A549 (cell line): Measurements from ENCODE around the gene MCIDAS. TPM values are rescaled to one million over a fixed set of nuclear protein-coding genes. Genes with fewer than 3 reads are reported as not detected.

Experiments
- ATAC-seq, 2 experiments: fragments of 200-7000 bp in 1 of 2; fragments of >200 bp in 1 of 2; cut with Nextera tagmentation in 1 of 2; cut with Tn5 transposase in 1 of 2; 3 replicates each; pipeline versions ENCODE4 v1.8.0 to v1.9.1; 2018 to 2020; ENCODE audit warnings: mild to moderate bottlenecking in 1 of 2, moderate library complexity in 1 of 2
- CTCF ChIA-PET: fragments of 300-600 bp; sonication (Branson Sonifier 250); formaldehyde crosslinking; extraction: SDS; loops from one replicate; lab custom pipeline; 2021; ENCODE audit warnings: antibody characterized with exemption, inconsistent platforms; lab: Yijun Ruan, JAX
- POLR2A ChIA-PET: fragments of 350-600 bp; formaldehyde crosslinking; extraction: SDS; loops from one replicate; lab custom pipeline; 2021; ENCODE audit warnings: antibody characterized with exemption, inconsistent platforms; lab: Yijun Ruan, JAX
- DNase-seq, 2 experiments: peaks; one replicate each; pipeline versions ENCODE4 v3.0.0 to v3.0.0-alpha.2; 2011 to 2016; ENCODE audit warnings: low read depth in 1 of 2, low spot score in 1 of 2
- FAIRE-seq: peaks from 2 replicates; lab custom pipeline; 2011; peaks lifted over from hg19 to GRCh38; lab: Jason Lieb, UNC
- H3K27ac ChIP-seq, 2 experiments: fragments of >200 bp; sonication (Bioruptor Twin); formaldehyde crosslinking; 3 replicates each; pipeline ENCODE4 v1.5.1; 2016 to 2017
- H3K4me1 ChIP-seq: fragments of >200 bp; sonication (Bioruptor Twin); formaldehyde crosslinking; 3 replicates; pipeline ENCODE4 v1.6.1; 2016
- H3K4me2 ChIP-seq: fragments of >200 bp; sonication (Bioruptor Twin); formaldehyde crosslinking; 3 replicates; pipeline ENCODE4 v1.6.1; 2016
- H3K4me3 ChIP-seq: fragments of >200 bp; sonication (Bioruptor Twin); formaldehyde crosslinking; 3 replicates; pipeline ENCODE4 v1.5.1; 2016
- H3K9me3 ChIP-seq: fragments of >200 bp; sonication (Bioruptor Twin); formaldehyde crosslinking; 3 replicates; pipeline ENCODE4 v1.6.1; 2016
- BCL3 ChIP-seq: fragments of >200 bp; sonication (Bioruptor Twin); formaldehyde crosslinking; IDR thresholded peaks from 3 replicates; pipeline ENCODE4 v1.6.1; 2016
- BHLHE40 ChIP-seq: IDR thresholded peaks from 2 replicates; pipeline ENCODE4 v1.6.1; 2012; ENCODE audit warnings: low read depth, low read length, inconsistent platforms
- CBX2 ChIP-seq: fragments of 200-600 bp; sonication (generic); IDR thresholded peaks from 2 replicates; pipeline ENCODE4 v1.6.1; 2016; ENCODE audit warnings: low read depth, mild to moderate bottlenecking, borderline replicate concordance
- E2F6 ChIP-seq: IDR thresholded peaks from 2 replicates; pipeline ENCODE4 v1.6.1; 2012; ENCODE audit warnings: low read depth, borderline replicate concordance
- EHMT2 ChIP-seq: fragments of 200-600 bp; sonication (generic); IDR thresholded peaks from 2 replicates; pipeline ENCODE4 v1.6.1; 2016; ENCODE audit warnings: antibody characterized with exemption, low read depth, mild to moderate bottlenecking, moderate library complexity
- EP300 ChIP-seq, 2 experiments: fragments of >200 bp; sonication (Bioruptor Twin); formaldehyde crosslinking; IDR thresholded peaks; 2 replicates in 1 of 2; 3 replicates in 1 of 2; pipeline ENCODE4 v1.6.1; 2016 to 2017
- ESRRA ChIP-seq: fragments of 150-350 bp; IDR thresholded peaks from 2 replicates; pipeline ENCODE4 v1.6.1; 2014; ENCODE audit warnings: mild to moderate bottlenecking, low read length, borderline replicate concordance
- FOSB ChIP-seq: fragments of 250-450 bp; sonication (Bioruptor Pico); IDR thresholded peaks from 2 replicates; pipeline ENCODE4 v1.5.0; 2020; ENCODE audit warnings: mild to moderate bottlenecking, moderate library complexity
- FOXS1 ChIP-seq: fragments of 250-450 bp; sonication (Bioruptor Pico); IDR thresholded peaks from 2 replicates; pipeline ENCODE4 v1.5.0; 2020; ENCODE audit warnings: mild to moderate bottlenecking, moderate library complexity
- GATA3 ChIP-seq: IDR thresholded peaks from 2 replicates; pipeline ENCODE4 v1.6.1; 2012; ENCODE audit warnings: borderline replicate concordance
- HDAC2 ChIP-seq: fragments of 200-600 bp; sonication (generic); IDR thresholded peaks from 2 replicates; pipeline ENCODE4 v1.6.1; 2016
- HEYL ChIP-seq: fragments of 250-450 bp; sonication (Bioruptor Pico); IDR thresholded peaks from 2 replicates; pipeline ENCODE4 v1.8.0; 2021; ENCODE audit warnings: mild to moderate bottlenecking, moderate library complexity
- HOXB13 ChIP-seq: fragments of 250-450 bp; sonication (Bioruptor Pico); IDR thresholded peaks from 2 replicates; pipeline ENCODE4 v1.5.0; 2020; ENCODE audit warnings: low read depth, mild to moderate bottlenecking, moderate library complexity
- KDM5A ChIP-seq: fragments of 200-600 bp; sonication (generic); IDR thresholded peaks from 2 replicates; pipeline ENCODE4 v1.6.1; 2016; ENCODE audit warnings: antibody characterized with exemption, mild to moderate bottlenecking
- MYC ChIP-seq: IDR thresholded peaks from 2 replicates; pipeline ENCODE4 v1.6.1; 2012; ENCODE audit warnings: mild to moderate bottlenecking, inconsistent platforms, low read length, improper control_type of control experiment, borderline replicate concordance
- PBX3 ChIP-seq: IDR thresholded peaks from 2 replicates; pipeline ENCODE4 v1.6.1; 2012
- PHF8 ChIP-seq: fragments of 200-600 bp; sonication (generic); IDR thresholded peaks from 2 replicates; pipeline ENCODE4 v1.6.1; 2016; ENCODE audit warnings: low read depth, mild to moderate bottlenecking, antibody characterized with exemption, moderate library complexity, borderline replicate concordance
- POLR2A ChIP-seq: IDR thresholded peaks from 2 replicates; pipeline ENCODE4 v1.6.1; 2012; ENCODE audit warnings: mild to moderate bottlenecking, low read length
- REST ChIP-seq: fragments of 200-600 bp; sonication (generic); IDR thresholded peaks from 2 replicates; pipeline ENCODE4 v1.6.1; 2016; ENCODE audit warnings: antibody characterized with exemption, mild to moderate bottlenecking, moderate library complexity
- RFX5 ChIP-seq: fragments of 450-650 bp; IDR thresholded peaks from 2 replicates; pipeline ENCODE4 v1.7.1; 2014; ENCODE audit warnings: antibody characterized with exemption, mild to moderate bottlenecking, moderate library complexity
- USF2 ChIP-seq: fragments of 450-650 bp; IDR thresholded peaks from 2 replicates; pipeline ENCODE4 v1.6.1; 2014; ENCODE audit warnings: antibody characterized with exemption
- ZC3H11A ChIP-seq: fragments of 450-650 bp; IDR thresholded peaks from 2 replicates; pipeline ENCODE4 v1.6.1; 2014; ENCODE audit warnings: antibody characterized with exemption, mild to moderate bottlenecking
- ZFP36 ChIP-seq: fragments of 450-650 bp; IDR thresholded peaks from 2 replicates; pipeline ENCODE4 v1.6.1; 2014; ENCODE audit warnings: borderline replicate concordance; ENCODE audit not compliant: partially characterized antibody
- WGBS: methylation state at CpG from one replicate; pipeline ENCODE4 v1.1.6; 2017; ENCODE audit errors: missing lambda C conversion rate; 5-methylcytosine and 5-hydroxymethylcytosine counted together
- polyA plus RNA-seq, 4 experiments: library from polyadenylated mRNA; depleted of rRNA in 3 of 4; stranded (reverse); fragments of >200 nt; fragmentation: RNase III in 1 of 4; extraction: RNeasy Plus Mini Kit Qiagen cat#74134 plus additional on column Dnase treatment in 1 of 4; gene quantifications; 2 replicates in 3 of 4; 3 replicates in 1 of 4; pipeline ENCODE4 v1.2.3, GENCODE V29; 2011 to 2017

MCIDAS gene
- polyA plus RNA-seq, 2 of the 4 experiments (the other 2 are of a cell fraction): 2.2 TPM

GRCh38 chr5:55234121-55234700, 7.1 kb upstream of the MCIDAS start (continued):
- TF ChIP-seq HOXB13 (CRISPR knock-in tag): no peak
- TF ChIP-seq ZFP36: no peak

GRCh38 chr5:55232985-55233928, 6.1 kb upstream of the MCIDAS start, which contains the start of gene CCNO:
Gene CCNO (minus strand): TSS chr5:55233608. CDS start chr5:55233523, 85 bp downstream.
- ChIA-PET CTCF (interaction anchor here (0.6 to 2.5 kb wide), 11 partner anchors 9 to 97 kb away, joined by 3 to 11 read pairs (median 4); no protein-coding TSS in a partner anchor), POLR2A (interaction anchor here (1.0 to 2.3 kb wide), 4 partner anchors 9 to 74 kb away, joined by 3 to 22 read pairs (median 4); partner anchors contain the start of genes DHX29 and MTREX)
- peak; percentile 88 to 94 for ATAC-seq
- H3K4me2 ChIP-seq: peak within 1 kb of the TSS; percentile 80
- DNase-seq: peak; percentile 80 to 82
- peak within 1 kb of the TSS; percentile 74 to 94 for H3K27ac ChIP-seq
- no peaks in the 10 kb centered on the region for H3K9me3 ChIP-seq
- H3K4me1 ChIP-seq: peaks cover 9% of the 10 kb centered on the region; the same call in 1 of the 3 replicates
- WGBS: under 1% methylated on average over 40 of the region's 106 CpGs
- TF ChIP-seq HDAC2 (no peak), PBX3 (no peak), REST (no peak), CBX2 (no peak), EHMT2 (no peak), FOSB (no peak), E2F6 (peak; percentile 82), HEYL (CRISPR knock-in tag) (no peak), MYC (no peak), GATA3 (no peak), BCL3 (no peak), ZC3H11A (no peak), BHLHE40 (no peak), EP300 (IDR thresholded peaks at IDR 0.05) (no peak), KDM5A (no peak), USF2 (no peak), FOXS1 (CRISPR knock-in tag) (no peak), PHF8 (peak; percentile 31; the same call in 1 of the 2 replicates), ESRRA (no peak), ZFP36 (no peak), RFX5 (no peak), POLR2A (peak; percentile 51; the same call in 1 of the 2 replicates)
- peak within 1 kb of the TSS; percentile 74 for H3K4me3 ChIP-seq
- no peak for FAIRE-seq
